ENCODE data around the gene ZSWIM1. TPM values are rescaled to one million over a fixed set of nuclear protein-coding genes. Genes with fewer than 3 reads are reported as not detected.
"Not testable (repeated sequence)": the region's sequence is repeated elsewhere in the genome, so short reads cannot be mapped to it uniquely, and the experiment has no call there.

The ZSWIM1 gene
- total RNA-seq, 1 experiment from 2014 or later, result 19.8 TPM

GRCh38 chr20:45857114-45857881 lies 23.7 kb upstream of the ZSWIM1 start, which contains the start of the genes ACOT8 and ZSWIM3:
Gene ACOT8 (minus strand): TSS chr20:45857392. CDS start chr20:45857315, 77 bp downstream.
Gene ZSWIM3 (plus strand): TSS chr20:45857614. CDS start chr20:45857826, 212 bp downstream.
- peak; percentile 100 for DNase-seq (ENCODE audit: low read depth)

GRCh38 chr20:45857882-45858216 lies 23.2 kb upstream of the ZSWIM1 start:
- DNase-seq (ENCODE audit: low read depth), result no peak

DNA sequence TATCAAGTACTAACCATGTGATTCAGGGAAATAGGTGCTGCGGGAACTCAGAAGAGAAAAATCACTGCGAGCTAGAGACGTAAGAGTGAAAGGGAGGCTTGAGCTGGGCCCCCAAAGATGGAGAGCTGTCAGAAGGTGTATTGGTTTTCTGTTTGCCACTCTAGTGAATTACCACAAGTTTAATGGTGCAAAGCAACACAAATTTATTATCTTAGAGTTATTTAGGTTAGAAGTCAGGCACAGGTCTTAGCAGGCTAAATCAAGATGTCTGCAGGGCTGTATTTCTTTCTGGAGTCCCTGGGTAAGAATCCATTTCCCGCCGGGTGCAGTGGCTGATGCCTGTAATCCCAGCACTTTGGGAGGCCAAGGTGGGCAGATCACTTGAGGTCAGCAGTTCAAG lies 21.1 kb upstream of the ZSWIM1 start:
- no peak for DNase-seq (ENCODE audit: low read depth)

- DNase-seq (ENCODE audit: low read depth), result peak; percentile 80
These were observed 20.3 kb upstream of the ZSWIM1 start for GRCh38 chr20:45860560-45861220.

GRCh38 chr20:45861221-45862075 lies 19.6 kb upstream of the ZSWIM1 start:
- DNase-seq (ENCODE audit: low read depth), result peak; percentile 58

DNA sequence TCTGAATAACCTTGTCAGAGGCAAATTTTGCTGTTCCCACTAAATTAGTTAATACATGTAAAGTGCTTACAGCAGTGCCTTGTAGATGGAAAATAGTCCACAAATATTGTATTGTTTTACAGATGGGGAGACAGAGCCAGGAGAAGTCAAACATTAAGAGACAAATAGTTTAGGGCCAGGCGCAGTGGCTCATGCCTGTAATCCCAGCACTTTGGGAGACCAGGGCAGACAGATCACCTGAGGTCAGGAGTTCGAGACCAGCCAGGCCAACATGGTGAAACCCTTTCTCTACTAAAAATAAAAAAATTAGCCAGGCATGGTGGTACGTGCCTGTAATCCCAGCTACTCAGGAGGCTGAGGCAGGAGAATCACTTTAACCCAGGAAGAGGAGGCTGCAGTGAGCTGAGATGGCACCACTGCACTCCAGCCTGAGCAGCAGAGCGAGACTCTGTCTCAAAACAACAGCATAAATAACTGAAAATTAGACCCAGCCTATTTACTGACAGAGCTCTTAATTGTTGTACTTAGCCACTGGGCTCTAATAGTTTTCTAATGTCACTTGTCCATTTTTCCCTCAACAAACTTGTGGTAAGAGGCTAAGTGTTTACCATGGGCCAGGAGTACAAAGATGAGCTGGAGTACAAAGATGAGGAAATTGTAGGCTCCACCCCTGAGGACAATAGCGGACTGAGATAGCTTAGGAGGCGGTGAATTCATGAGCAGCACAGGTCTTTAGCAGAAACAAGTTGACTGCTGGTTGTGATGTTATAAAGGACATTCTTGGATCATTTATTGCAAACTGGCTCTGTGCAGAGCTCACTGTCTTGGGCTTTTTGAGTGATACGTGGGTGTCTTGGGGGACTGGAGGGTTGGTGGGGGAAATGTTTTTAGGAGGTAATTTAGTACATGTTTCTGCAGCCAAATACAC lies 17.2 kb upstream of the ZSWIM1 start:
- no peak for DNase-seq (ENCODE audit: low read depth)

- DNase-seq (ENCODE audit: low read depth), result no peak
These were observed 14.6 kb upstream of the ZSWIM1 start for GRCh38 chr20:45866454-45866853.

DNA sequence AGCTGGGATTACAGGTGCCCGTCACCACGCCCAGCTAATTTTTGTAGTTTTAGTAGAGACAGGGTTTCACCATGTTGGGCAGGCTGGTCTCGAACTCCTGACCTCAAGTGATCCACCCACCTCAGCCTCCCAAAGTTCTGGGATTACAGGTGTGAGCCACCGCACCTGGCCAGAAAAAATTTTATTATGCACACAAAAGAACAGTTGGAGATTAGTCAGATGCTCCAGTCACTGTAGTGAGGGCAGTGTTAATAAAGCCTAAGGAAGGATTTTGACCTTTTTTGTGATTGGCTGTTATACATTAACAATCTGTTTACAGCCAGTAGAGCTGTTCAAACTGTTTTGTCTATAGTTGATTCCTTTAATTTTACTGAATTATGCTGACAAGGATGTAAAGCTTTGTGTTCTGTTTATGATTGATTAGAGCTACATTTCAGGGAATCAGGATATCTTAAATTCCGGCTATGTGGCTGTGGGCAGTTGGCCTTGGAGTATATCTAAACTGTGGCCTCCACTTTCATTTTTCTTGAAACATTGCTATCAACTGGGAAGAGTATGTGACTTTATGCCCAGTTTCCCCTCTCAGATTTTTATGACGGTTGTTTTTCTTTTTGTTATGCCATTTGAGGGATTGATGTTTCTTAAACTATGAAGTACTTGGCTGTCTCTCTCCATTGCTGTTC lies 13.8 kb upstream of the ZSWIM1 start:
- no peak for DNase-seq (ENCODE audit: low read depth)

GRCh38 chr20:45867819-45868176 lies 13.2 kb upstream of the ZSWIM1 start:
- peak; percentile 95 for DNase-seq (ENCODE audit: low read depth)

DNA sequence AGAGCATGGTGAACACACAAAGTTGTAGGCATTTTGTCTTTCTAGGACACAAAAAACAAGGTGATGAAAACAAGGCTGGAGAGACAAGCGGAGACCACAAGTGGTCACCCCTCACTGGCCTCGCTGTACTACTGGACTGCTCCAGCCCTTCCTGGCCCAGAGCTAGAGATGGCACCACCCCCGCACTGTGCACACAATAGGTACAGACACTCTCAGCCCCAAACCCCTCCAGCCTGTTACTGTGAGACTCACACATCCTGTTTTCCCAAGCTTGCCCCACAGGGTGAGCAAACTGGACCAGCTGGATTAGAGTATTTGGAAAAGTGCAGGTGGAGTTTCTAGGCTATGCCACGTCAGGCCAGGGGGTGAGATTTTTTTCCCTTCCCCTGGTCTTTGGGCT lies 8.4 kb upstream of the ZSWIM1 start:
- DNase-seq (ENCODE audit: low read depth), result no peak

DNA sequence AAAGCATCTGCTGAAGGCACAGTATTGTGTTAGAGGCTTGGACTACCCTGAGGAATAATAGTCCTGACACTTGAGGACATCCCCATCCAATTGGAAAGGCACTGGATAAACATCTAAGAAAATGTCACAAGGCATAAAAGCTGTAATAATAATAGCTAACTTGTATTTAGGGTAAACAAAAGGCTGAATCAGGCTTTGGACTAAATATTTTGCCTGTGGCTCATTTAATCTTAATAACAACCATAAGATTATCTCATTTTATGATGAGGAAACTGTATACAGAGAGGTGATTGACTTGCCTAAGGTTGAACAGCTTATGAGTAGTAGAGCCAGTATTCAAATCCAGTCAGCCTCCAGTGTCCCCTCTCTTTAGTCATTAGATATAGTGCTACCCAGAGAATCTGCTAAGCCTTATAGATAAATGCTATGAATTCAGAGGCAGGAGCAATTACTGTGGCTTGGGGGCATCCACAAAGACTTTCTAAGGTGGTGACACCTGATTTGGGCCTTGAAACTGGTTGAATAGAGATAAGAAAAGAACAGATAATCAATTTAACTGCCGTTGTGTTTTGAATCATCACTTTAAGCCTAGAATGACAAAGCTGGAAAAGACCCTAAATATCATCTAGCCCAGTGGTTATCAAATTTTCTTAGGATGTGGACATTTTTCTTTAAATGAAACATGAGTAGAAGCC lies 7.5 kb upstream of the ZSWIM1 start:
- peak; percentile 40 for DNase-seq (ENCODE audit: low read depth)

- not testable (repeated sequence) for DNase-seq (ENCODE audit: low read depth)
These were observed 6.9 kb upstream of the ZSWIM1 start for GRCh38 chr20:45874104-45874481.

- no peak for DNase-seq (ENCODE audit: low read depth)
These were observed 6.5 kb upstream of the ZSWIM1 start for GRCh38 chr20:45874576-45874975.

- no peak for DNase-seq (ENCODE audit: low read depth)
These were observed 2.8 kb upstream of the ZSWIM1 start for GRCh38 chr20:45878076-45878761.

- DNase-seq (ENCODE audit: low read depth), result no peak
These were observed 1.6 kb downstream of the ZSWIM1 start for GRCh38 chr20:45882469-45883099.

DNA sequence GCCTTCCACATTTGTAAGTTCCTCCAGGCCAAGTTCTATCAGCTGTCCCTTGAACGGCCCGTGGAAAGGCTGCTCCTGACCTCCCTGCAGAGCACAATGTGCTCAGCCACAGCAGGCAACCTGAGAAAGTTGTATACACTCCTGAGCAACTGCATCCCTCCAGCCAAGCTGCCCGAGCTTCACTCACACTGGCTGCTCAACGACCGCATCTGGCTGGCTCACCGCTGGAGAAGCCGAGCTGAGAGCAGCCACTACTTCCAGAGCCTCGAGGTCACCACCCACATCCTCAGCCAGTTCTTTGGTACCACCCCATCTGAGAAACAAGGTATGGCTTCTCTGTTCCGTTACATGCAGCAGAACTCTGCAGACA lies 2.1 kb downstream of the ZSWIM1 start:
- no peak for DNase-seq (ENCODE audit: low read depth)

- no peak for DNase-seq (ENCODE audit: low read depth)
These were observed 5.7 kb downstream of the ZSWIM1 start for GRCh38 chr20:45886590-45887345.

DNA sequence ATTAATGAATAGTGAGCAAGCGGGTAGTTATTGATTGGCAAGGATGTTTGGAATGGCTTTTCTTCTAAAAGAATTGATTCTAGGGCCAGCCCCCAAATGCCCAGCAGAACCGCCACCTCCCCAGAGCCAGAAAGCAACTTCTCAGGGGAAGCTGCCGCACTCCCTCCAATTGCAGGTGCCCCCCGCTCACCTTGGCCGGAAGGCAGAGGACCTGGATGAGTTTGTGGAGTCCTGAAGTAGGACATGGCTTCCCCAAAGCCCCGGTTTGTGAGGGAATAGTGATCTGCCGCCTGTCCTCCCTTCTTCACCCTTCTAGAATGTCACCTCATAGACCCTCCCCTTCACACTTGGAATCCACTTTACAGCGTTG lies 6.3 kb downstream of the ZSWIM1 start, which contains the start of gene SPATA25:
TSS of gene SPATA25 (minus strand) at position 277 of the 370 bp plus-strand sequence. CDS start at position 245, 32 bp downstream.
- DNase-seq (ENCODE audit: low read depth), result no peak
